ENCODE measurements around the gene ZNF211. TPM values are rescaled to one million over a fixed set of nuclear protein-coding genes. Genes with fewer than 3 reads are reported as not detected.

ZNF211 gene
- total RNA-seq, 4 donors from 2014 or later, result 9.4 to 115 (median 20.7) TPM

DNA sequence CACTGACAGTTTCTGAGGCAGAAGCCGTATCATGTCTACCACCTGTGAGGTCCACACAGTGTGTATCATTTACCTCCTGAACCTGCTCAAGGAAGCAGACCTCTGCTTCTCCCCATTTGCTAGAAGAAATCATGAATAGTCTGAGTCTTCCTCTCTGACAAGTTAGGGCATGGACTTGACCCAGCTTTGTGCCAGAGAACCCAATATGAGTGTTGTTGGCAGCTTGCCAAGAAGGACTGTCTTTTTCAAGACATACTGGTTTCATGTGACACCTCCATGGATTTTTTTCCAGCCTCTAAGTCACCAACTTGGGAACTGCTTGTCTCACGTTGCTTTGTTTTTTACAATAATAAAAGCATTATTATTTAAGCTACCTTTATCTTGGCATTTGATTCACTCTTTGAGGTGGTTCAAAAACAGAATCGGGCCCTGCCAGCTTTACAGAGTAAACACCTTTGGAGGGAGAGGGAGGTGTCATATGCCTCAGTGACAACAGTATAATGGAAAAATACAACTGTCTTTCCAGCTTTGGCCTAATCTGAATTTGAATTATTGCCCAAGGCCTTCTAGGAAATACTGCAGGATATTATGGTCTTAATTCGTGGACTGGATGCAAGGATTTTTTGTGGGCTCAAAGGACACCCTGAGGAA, 9.6 kb downstream of the ZNF211 start:
- intact Hi-C loops (cut with DNase I; ENCODE audit: low total_unique reads), result no loop called here
- H3K27ac ChIP-seq, result no peak overlapping the region

DNA sequence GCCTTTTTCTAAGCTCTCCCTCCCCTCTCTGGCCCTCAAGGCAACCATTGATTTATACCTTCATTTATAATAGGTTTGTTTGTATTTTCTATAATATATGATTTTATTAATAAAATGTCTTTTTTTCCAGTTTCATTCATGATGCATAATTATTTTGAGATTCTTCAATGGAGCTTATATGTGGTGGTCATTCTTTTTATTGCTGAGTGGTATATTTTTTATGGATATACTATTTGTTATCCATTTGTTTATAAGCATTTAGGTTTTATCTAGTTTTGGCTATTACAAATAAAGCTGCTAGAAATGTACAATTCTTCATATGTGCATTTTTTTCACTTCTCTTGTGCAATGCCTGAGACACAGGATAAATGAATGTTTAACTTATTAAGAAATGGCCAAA, 10.8 kb downstream of the ZNF211 start:
- no peaks in the 10 kb centered on the region for H3K36me3 ChIP-seq
- no peaks in the 10 kb centered on the region for H3K27me3 ChIP-seq
- intact Hi-C loops (cut with DNase I; ENCODE audit: low total_unique reads), result no loop called here
- DNase-seq, result no peak
- TF ChIP-seq POLR2A (IDR thresholded peaks at IDR 0.05), result no peak
- TF ChIP-seq, protein P1, sequence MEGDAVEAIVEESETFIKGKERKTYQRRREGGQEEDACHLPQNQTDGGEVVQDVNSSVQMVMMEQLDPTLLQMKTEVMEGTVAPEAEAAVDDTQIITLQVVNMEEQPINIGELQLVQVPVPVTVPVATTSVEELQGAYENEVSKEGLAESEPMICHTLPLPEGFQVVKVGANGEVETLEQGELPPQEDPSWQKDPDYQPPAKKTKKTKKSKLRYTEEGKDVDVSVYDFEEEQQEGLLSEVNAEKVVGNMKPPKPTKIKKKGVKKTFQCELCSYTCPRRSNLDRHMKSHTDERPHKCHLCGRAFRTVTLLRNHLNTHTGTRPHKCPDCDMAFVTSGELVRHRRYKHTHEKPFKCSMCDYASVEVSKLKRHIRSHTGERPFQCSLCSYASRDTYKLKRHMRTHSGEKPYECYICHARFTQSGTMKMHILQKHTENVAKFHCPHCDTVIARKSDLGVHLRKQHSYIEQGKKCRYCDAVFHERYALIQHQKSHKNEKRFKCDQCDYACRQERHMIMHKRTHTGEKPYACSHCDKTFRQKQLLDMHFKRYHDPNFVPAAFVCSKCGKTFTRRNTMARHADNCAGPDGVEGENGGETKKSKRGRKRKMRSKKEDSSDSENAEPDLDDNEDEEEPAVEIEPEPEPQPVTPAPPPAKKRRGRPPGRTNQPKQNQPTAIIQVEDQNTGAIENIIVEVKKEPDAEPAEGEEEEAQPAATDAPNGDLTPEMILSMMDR (IDR thresholded peaks at IDR 0.05), result no peak
- H3K27ac ChIP-seq, result no peak overlapping the region
- H3K4me1 ChIP-seq, result no peaks in the 10 kb centered on the region
- H3K9me3 ChIP-seq, result peaks cover 0 to 59% of the 10 kb centered on the region in 2 donors
- no peak overlapping the region for H3K4me3 ChIP-seq

More for the DNA sequence above, 9.6 kb downstream of the ZNF211 start:
- DNase-seq, result no peak
- no peaks in the 10 kb centered on the region for H3K4me1 ChIP-seq
- H3K4me3 ChIP-seq, result no peak overlapping the region
- TF ChIP-seq POLR2A (IDR thresholded peaks at IDR 0.05), result no peak
- TF ChIP-seq, protein P1 (IDR thresholded peaks at IDR 0.05), result no peak
- no peaks in the 10 kb centered on the region for H3K36me3 ChIP-seq
- H3K27me3 ChIP-seq, result no peaks in the 10 kb centered on the region
- peaks cover 0 to 72% of the 10 kb centered on the region in 2 donors for H3K9me3 ChIP-seq

DNA sequence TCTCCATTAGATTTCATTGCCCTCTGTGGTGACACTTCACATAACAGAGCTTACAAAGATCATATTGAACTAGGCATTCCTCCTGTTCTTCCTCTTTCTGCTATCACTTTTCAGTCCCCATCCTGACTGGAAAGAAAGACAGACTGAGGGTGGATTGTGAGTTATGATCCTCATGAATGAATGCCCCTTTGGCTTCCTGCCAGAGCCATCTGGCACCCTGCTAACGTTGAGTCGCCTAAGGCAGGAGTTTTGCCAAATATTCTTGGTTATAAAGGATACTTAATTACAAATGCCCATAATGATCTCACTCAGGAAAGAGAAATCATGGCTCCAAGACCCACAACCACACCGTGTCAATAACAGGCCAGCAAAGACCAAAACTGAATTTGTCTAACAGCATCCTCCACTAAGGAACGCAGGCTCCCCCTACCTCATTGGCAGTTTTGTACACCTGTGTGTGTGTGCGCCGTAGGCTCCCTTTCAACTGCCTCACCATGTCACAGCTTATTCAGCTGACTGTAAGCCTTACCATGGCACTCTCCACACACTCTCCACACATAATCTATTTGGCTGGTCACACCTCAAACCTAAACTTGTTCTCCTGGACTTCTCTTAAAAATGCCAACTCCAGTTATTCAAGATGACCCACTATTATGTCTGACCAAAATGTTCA, 15.5 kb downstream of the ZNF211 start:
- Histone ChIP-seq H3K4me1 (no peaks in the 10 kb centered on the region), H3K4me3 (no peak overlapping the region), H3K27ac (no peak overlapping the region), H3K36me3 (no peaks in the 10 kb centered on the region), H3K9me3 (peaks cover 0 to 15% of the 10 kb centered on the region in 2 donors), H3K27me3 (no peaks in the 10 kb centered on the region)
- no peak for DNase-seq
- intact Hi-C loops (cut with DNase I; ENCODE audit: low total_unique reads), result no loop called here
- TF ChIP-seq, protein P1 (IDR thresholded peaks at IDR 0.05), result no peak
- no peak for TF ChIP-seq POLR2A (IDR thresholded peaks at IDR 0.05)

DNA sequence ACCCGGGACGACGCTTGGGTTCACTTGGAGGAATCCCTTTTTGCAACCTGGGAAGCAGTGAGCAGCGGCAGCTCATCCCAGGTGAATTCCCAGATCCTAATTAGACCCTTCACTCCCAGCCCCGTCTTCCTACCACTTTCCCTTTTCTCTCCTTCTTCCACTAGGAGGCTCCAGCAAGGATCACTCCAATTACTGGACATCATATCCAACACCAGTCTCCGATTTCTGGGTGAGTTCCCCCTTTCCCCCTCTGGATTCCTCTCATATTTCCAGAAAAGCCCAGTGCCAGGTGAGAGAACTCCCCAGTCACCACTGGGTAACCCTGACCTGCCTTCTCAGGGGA, 18.7 kb downstream of the ZNF211 start:
- Histone ChIP-seq H3K9me3 (no peaks in the 10 kb centered on the region), H3K27ac (no peak overlapping the region), H3K27me3 (no peaks in the 10 kb centered on the region), H3K4me3 (no peak overlapping the region), H3K36me3 (no peaks in the 10 kb centered on the region), H3K4me1 (no peaks in the 10 kb centered on the region)
- intact Hi-C loops (cut with DNase I; ENCODE audit: low total_unique reads), result no loop called here
- TF ChIP-seq POLR2A (IDR thresholded peaks at IDR 0.05), result no peak
- TF ChIP-seq, protein P1 (IDR thresholded peaks at IDR 0.05), result no peak
- DNase-seq, result no peak

DNA sequence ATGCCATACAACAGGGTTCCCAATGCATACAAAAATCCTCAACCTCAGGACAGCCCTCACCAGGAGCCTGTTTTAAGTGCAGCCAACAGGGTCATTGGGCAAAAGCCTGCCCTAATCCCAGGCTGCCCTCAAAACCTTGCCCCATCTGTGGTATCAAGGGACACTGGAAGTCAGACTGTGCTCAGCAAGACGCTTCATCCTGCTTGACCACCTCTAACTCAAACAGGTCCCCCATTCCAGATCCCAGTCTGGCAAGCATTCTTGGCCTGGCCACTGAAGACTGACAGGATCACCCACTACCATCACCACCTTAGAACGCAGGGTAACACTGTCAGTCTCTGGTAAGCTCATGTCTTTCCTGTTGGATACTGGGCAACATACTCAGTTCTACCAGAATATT, 20.7 kb downstream of the ZNF211 start:
- Histone ChIP-seq H3K27ac (no peak overlapping the region), H3K36me3 (no peaks in the 10 kb centered on the region), H3K4me1 (no peaks in the 10 kb centered on the region), H3K27me3 (no peaks in the 10 kb centered on the region), H3K4me3 (no peak overlapping the region), H3K9me3 (no peaks in the 10 kb centered on the region)
- intact Hi-C loops (cut with DNase I; ENCODE audit: low total_unique reads), result no loop called here
- no peak for TF ChIP-seq POLR2A (IDR thresholded peaks at IDR 0.05)
- TF ChIP-seq, protein P1 (IDR thresholded peaks at IDR 0.05), result no peak
- DNase-seq, result no peak

Measured in uterus (tissue), 4 donors.